Colonic mucosa (tissue), 4 donors: ENCODE results near the gene GNL3. TPM values are rescaled to one million over a fixed set of nuclear protein-coding genes. Genes with fewer than 3 reads are reported as not detected.

Source experiments
- DNase-seq: peaks from one replicate; pipeline ENCODE4 v3.0.0-alpha.2; 2020
- H3K27ac ChIP-seq: fragments of 200-600 bp; one replicate; pipeline ENCODE4 v1.8.0; 2021
- H3K27me3 ChIP-seq: fragments of 200-600 bp; one replicate; pipeline ENCODE4 v1.8.0; 2021
- H3K36me3 ChIP-seq: fragments of 200-600 bp; one replicate; pipeline ENCODE4 v1.8.0; 2021
- H3K4me1 ChIP-seq: fragments of 200-600 bp; one replicate; pipeline ENCODE4 v1.8.0; 2021; ENCODE audit warnings: mild to moderate bottlenecking
- H3K4me3 ChIP-seq: fragments of 200-600 bp; one replicate; pipeline ENCODE4 v1.8.0; 2021
- H3K9ac ChIP-seq, 2 donors: one replicate each; pipeline ENCODE4 v1.7.0; 2013; ENCODE audit warnings: control low read depth in 2 of 2, low read depth in 2 of 2, low read length in 2 of 2
- H3K9me3 ChIP-seq: fragments of 200-600 bp; one replicate; pipeline ENCODE4 v1.8.0; 2021
- intact Hi-C: fragments of 100-400 bp; cut with DNase I; formaldehyde crosslinking; loops from one replicate; pipeline ENCODE4 v1.14.1; 2022
- total RNA-seq, 2 donors: library from RNA; stranded (reverse); fragmentation: NEBNext Ultra II Directional in 1 of 2; extraction: Animal tissue kit (Norgen Biotek cat#: 25700) in 1 of 2; gene quantifications; one replicate each; pipeline ENCODE4 v1.2.1, GENCODE V29; 2021
- TF ChIP-seq, protein P1 (sequence below): fragments of 200-600 bp; IDR thresholded peaks from one replicate; pipeline ENCODE4 v1.8.0; 2022; ENCODE audit warnings: antibody characterized with exemption, mild to moderate bottlenecking
- donor health status: healthy.
- donor health status: DM: no; HTN: no; CAD: no.
- donor health status: DM: no; HTN: no; CAD: no.

Gene GNL3
- total RNA-seq, 2 donors from 2014 or later, result 49.9 to 75.5 TPM

GRCh38 chr3:52697632-52697965 lies 11.8 kb downstream of the GNL3 start:
- TF ChIP-seq, protein P1, sequence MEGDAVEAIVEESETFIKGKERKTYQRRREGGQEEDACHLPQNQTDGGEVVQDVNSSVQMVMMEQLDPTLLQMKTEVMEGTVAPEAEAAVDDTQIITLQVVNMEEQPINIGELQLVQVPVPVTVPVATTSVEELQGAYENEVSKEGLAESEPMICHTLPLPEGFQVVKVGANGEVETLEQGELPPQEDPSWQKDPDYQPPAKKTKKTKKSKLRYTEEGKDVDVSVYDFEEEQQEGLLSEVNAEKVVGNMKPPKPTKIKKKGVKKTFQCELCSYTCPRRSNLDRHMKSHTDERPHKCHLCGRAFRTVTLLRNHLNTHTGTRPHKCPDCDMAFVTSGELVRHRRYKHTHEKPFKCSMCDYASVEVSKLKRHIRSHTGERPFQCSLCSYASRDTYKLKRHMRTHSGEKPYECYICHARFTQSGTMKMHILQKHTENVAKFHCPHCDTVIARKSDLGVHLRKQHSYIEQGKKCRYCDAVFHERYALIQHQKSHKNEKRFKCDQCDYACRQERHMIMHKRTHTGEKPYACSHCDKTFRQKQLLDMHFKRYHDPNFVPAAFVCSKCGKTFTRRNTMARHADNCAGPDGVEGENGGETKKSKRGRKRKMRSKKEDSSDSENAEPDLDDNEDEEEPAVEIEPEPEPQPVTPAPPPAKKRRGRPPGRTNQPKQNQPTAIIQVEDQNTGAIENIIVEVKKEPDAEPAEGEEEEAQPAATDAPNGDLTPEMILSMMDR, result no peak
- Histone ChIP-seq H3K27me3 (no peaks in the 10 kb centered on the region), H3K9ac (no peak overlapping the region), H3K4me3 (no peak overlapping the region), H3K9me3 (no peaks in the 10 kb centered on the region), H3K27ac (no peak overlapping the region), H3K4me1 (no peaks in the 10 kb centered on the region), H3K36me3 (peaks cover 24% of the 10 kb centered on the region)
- DNase-seq, result no peak
- intact Hi-C loops, result no loop called here

DNA sequence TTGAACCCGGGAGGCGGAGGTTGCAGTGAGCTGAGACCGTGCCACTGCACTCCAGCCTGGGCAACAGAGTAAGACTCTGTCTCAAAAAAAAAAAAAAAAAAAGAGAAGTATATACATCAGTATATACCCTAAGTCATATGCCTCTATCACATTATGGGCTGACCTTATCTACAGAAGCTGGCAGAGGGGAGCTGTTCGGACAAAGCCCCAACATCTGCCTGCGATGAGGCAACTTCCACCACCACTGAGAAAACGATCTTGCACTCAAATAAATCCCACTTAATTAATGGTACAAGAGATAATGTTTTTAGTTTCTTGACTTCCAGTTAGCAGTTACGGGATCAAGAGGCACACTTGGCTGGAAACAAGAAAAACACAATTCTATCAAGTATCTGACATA lies 17.5 kb downstream of the GNL3 start:
- Histone ChIP-seq H3K4me1 (peaks cover 13% of the 10 kb centered on the region), H3K36me3 (no peaks in the 10 kb centered on the region), H3K4me3 (no peak overlapping the region), H3K9ac (no peak overlapping the region), H3K9me3 (no peaks in the 10 kb centered on the region), H3K27me3 (no peaks in the 10 kb centered on the region), H3K27ac (no peak overlapping the region)
- no peak for DNase-seq
- intact Hi-C loops, result no loop called here
- TF ChIP-seq, protein P1, result no peak

GRCh38 chr3:52704611-52705437 lies 19.0 kb downstream of the GNL3 start:
- no peaks in the 10 kb centered on the region for H3K27me3 ChIP-seq
- H3K9me3 ChIP-seq, result no peaks in the 10 kb centered on the region
- intact Hi-C loops, result no loop called here
- H3K27ac ChIP-seq, result peak overlapping the region; percentile 86
- peak overlapping the region; percentile 72 to 82 for H3K9ac ChIP-seq
- H3K4me1 ChIP-seq, result peaks cover 13% of the 10 kb centered on the region
- peak overlapping the region; percentile 69 for H3K4me3 ChIP-seq
- TF ChIP-seq, protein P1, result no peak
- no peaks in the 10 kb centered on the region for H3K36me3 ChIP-seq
- peak; percentile 54 for DNase-seq

DNA sequence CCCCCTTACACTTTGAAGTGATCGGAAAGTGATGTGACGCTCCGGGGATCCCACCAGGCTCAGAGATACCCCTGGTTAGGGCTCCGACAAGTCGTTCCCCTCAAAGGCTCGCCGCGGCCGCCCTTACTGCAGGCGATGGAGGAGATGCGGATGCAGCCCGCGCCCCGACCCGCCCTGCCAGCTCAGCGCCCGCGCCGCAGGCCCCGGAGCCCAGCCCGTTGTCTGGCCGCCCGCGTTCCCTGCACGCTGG lies 19.5 kb downstream of the GNL3 start:
- intact Hi-C loops, result no loop called here
- Histone ChIP-seq H3K36me3 (no peaks in the 10 kb centered on the region), H3K4me3 (peak overlapping the region; percentile 69), H3K9me3 (no peaks in the 10 kb centered on the region), H3K27me3 (no peaks in the 10 kb centered on the region), H3K4me1 (peaks cover 13% of the 10 kb centered on the region), H3K9ac (peak overlapping the region; percentile 72 to 82), H3K27ac (peak overlapping the region; percentile 86)
- no peak for DNase-seq
- TF ChIP-seq, protein P1, result no peak

GRCh38 chr3:52705688-52706686 lies 20.2 kb downstream of the GNL3 start, which contains the start of the genes GLT8D1 and SPCS1:
GLT8D1 (minus strand) TSS chr3:52705791; CDS start chr3:52700460, 5,331 bp downstream.
SPCS1 (plus strand) TSS chr3:52706106; CDS start chr3:52706247, 141 bp downstream.
- DNase-seq, result peak; percentile 84
- Histone ChIP-seq H3K27ac (peak within 1 kb of the TSS; percentile 86), H3K4me1 (peaks cover 13% of the 10 kb centered on the region)

More at GRCh38 chr3:52705688-52706686, 20.2 kb downstream of the GNL3 start, which contains the start of the genes GLT8D1 and SPCS1:
- intact Hi-C loops, result no loop called here
- TF ChIP-seq, protein P1, result no peak
- H3K4me3 ChIP-seq, result peak within 1 kb of the TSS; percentile 69
- no peaks in the 10 kb centered on the region for H3K36me3 ChIP-seq
- H3K27me3 ChIP-seq, result no peaks in the 10 kb centered on the region
- no peaks in the 10 kb centered on the region for H3K9me3 ChIP-seq
- peak within 1 kb of the TSS; percentile 93 to 99 for H3K9ac ChIP-seq
